Endothelial cell of umbilical vein (primary cell): ENCODE data around the gene NDUFAF8.

ENCODE experiments used
- CTCF ChIP-seq, 2 donors: IDR thresholded peaks; 1 replicate in 1 of 2; 2 replicates in 1 of 2; pipeline ENCODE4 v1.5.1; 2011; ENCODE audit warnings: low read length in 2 of 2, mild to moderate bottlenecking in 2 of 2, moderate library complexity in 2 of 2, control low read depth in 1 of 2, inconsistent platforms in 1 of 2, low read depth in 1 of 2; ENCODE audit not compliant: insufficient read depth in 1 of 2; ENCODE audit errors: extremely low read depth in 1 of 2
- EZH2 ChIP-seq: IDR thresholded peaks from 2 replicates; pipeline ENCODE4 v1.6.1; 2012; ENCODE audit warnings: borderline replicate concordance, low read depth, mild to moderate bottlenecking, moderate library complexity, low read length, inconsistent platforms; ENCODE audit not compliant: severe bottlenecking
- GATA2 ChIP-seq: IDR thresholded peaks from 2 replicates; pipeline ENCODE4 v1.7.0; 2011; ENCODE audit warnings: low read depth, mild to moderate bottlenecking, moderate library complexity, mixed read lengths, low read length; ENCODE audit not compliant: insufficient read length, insufficient read depth
- JUN ChIP-seq: IDR thresholded peaks from 2 replicates; pipeline ENCODE4 v1.6.1; 2011; ENCODE audit warnings: borderline replicate concordance, low read depth; ENCODE audit not compliant: insufficient read length, insufficient read depth
- MAX ChIP-seq: IDR thresholded peaks from 2 replicates; pipeline ENCODE4 v1.6.1; 2011; ENCODE audit not compliant: insufficient read depth, insufficient read length
- MYC ChIP-seq: IDR thresholded peaks from one replicate; pipeline ENCODE4 v1.6.1; 2011; ENCODE audit warnings: mild to moderate bottlenecking, low read depth, low read length
- POLR2A ChIP-seq: IDR thresholded peaks from 2 replicates; pipeline ENCODE4 v1.6.1; 2012; ENCODE audit warnings: low read depth, mild to moderate bottlenecking, control low read depth, low read length
- POLR2AphosphoS5 ChIP-seq: IDR thresholded peaks from 2 replicates; pipeline ENCODE4 v1.6.1; 2012; ENCODE audit warnings: low read depth, mild to moderate bottlenecking, control low read depth, low read length, moderate library complexity; ENCODE audit not compliant: insufficient read depth

DNA sequence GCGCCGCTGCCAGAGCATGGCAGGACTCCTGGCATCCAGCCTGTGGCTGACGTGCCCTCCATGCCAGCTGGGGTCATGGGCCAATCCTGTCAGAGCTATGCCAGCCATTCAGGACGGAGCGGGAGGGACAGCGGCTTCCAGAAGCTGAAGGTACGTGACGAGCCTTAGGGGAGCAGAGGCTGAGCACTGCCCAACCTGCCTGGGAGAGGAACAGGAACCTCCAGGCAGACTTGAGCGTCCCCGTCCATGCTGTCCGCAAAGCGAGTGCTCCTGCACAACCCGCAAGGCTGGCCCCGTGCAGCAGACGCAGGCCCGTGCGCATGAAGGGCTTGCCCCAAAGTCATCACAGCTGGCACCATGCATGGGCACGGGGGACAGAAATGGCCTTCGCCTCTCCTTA is 21.5 kb downstream of the NDUFAF8 start:
- TF ChIP-seq CTCF (IDR thresholded peaks at IDR 0.05; ENCODE audit: extremely low read depth in 1 of 2, insufficient read depth in 1 of 2, low read depth in 1 of 2, low read length in 2 of 2) (no peak), JUN (no peak), POLR2A (no peak), EZH2 (no peak), POLR2AphosphoS5 (no peak), GATA2 (no peak), MAX (no peak), MYC (no peak)
